HCT116 (cell line): Measurements from ENCODE around the gene MTSS2.

Experiments
- ATF3 ChIP-seq: IDR thresholded peaks from 2 replicates; pipeline ENCODE4 v1.6.1; 2012
- CTCF ChIP-seq, 3 experiments: fragments of 200-600 bp in 1 of 3; sonication (generic) in 1 of 3; IDR thresholded peaks in 2 of 3; conservative IDR thresholded peaks in 1 of 3; 2 replicates each; pipeline ENCODE4 v1.5.1; 2012 to 2017; ENCODE audit warnings: low read depth in 2 of 3, low read length in 2 of 3, antibody characterized with exemption in 1 of 3, borderline replicate concordance in 1 of 3, control low read depth in 1 of 3, mild to moderate bottlenecking in 1 of 3, mixed read lengths in 1 of 3, mixed run types in 1 of 3, moderate library complexity in 1 of 3; ENCODE audit not compliant: insufficient read depth in 1 of 3
- EZH2 ChIP-seq: fragments of 200-600 bp; sonication (generic); IDR thresholded peaks from 2 replicates; pipeline ENCODE4 v1.6.1; 2017; ENCODE audit warnings: antibody characterized with exemption, mixed run types
- JUND ChIP-seq: IDR thresholded peaks from 2 replicates; pipeline ENCODE4 v1.6.1; 2012
- POLR2A ChIP-seq: IDR thresholded peaks from 2 replicates; pipeline ENCODE4 v1.7.0; 2011; ENCODE audit warnings: borderline replicate concordance; ENCODE audit not compliant: insufficient read depth, insufficient read length; ENCODE audit errors: extremely low read depth
- POLR2AphosphoS5 ChIP-seq: IDR thresholded peaks from 2 replicates; pipeline ENCODE4 v1.6.1; 2011; ENCODE audit warnings: mild to moderate bottlenecking, low read depth, low read length, moderate library complexity
- TCF7L2 ChIP-seq: IDR thresholded peaks from 2 replicates; pipeline ENCODE4 v1.7.0; 2011; ENCODE audit warnings: borderline replicate concordance, inconsistent platforms; ENCODE audit not compliant: insufficient read depth, insufficient read length; ENCODE audit errors: extremely low read depth

- TF ChIP-seq EZH2 = no peak
- TF ChIP-seq JUND = no peak
- no peak for TF ChIP-seq TCF7L2
- TF ChIP-seq CTCF (IDR thresholded peaks at IDR 0.05 in 2 of 3, conservative IDR thresholded peaks at IDR 0.05 in 1 of 3; ENCODE audit: borderline replicate concordance in 1 of 3, insufficient read depth in 1 of 3, low read depth in 2 of 3, low read length in 2 of 3) = no peak
- TF ChIP-seq POLR2AphosphoS5 = no peak
- no peak for TF ChIP-seq ATF3
- no peak for TF ChIP-seq POLR2A
These were observed 26.3 kb downstream of the MTSS2 start for GRCh38 chr16:70659546-70659945.
